ENCODE results near the gene GPATCH2. TPM values are rescaled to one million over a fixed set of nuclear protein-coding genes. Genes with fewer than 3 reads are reported as not detected.
A peak's percentile ranks its signal among the peaks of the same experiment; 100 is the strongest.

GPATCH2 gene
- total and polyA plus RNA-seq, 12 donors, result 2.3 to 10.6 (median 7.3) TPM

DNA sequence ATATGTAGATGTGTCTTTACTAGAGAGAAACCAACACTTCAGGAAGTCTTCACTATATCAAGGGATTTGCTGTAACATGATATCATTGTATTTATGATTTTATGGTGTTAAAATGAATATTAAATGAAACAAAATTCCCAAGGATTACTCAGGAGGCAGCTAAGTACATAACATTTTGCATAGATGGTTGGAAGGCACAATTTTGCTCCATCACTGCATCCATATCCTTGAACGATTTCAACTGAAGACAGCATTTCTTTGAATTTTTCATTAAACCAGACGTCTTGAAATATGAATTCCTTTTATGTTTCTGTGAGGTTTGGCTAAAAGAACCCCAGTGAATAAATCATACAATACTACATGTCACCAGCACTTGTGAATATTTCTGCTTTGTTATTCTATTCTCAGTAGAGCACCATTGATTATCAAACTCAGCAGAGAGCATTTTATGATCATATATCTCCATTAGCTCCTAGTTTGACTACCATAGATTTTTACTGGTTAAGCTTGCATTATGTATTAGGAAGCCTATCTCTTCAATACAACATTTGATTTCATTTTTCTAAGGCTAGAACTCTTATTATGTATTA lies 37.6 kb upstream of the GPATCH2 start:
- ATAC-seq, result no peak
- Histone ChIP-seq H3K36me3 (no peaks in the 10 kb centered on the region), H3K27ac (no peak overlapping the region), H3K9me3 (no peaks in the 10 kb centered on the region), H3K4me3 (no peak overlapping the region), H3K27me3 (no peaks in the 10 kb centered on the region), H3K4me1 (no peaks in the 10 kb centered on the region)
- WGBS, 2 donors, result 65 to 69% methylated on average over 2 of the region's 2 CpGs
- no peak for TF ChIP-seq CTCF (IDR thresholded peaks at IDR 0.05)
- DNase-seq, result no peak
- intact Hi-C loops (cut with DNase I), result no loop called here

GRCh38 chr1:217661407-217661806 lies 30.5 kb upstream of the GPATCH2 start:
- Histone ChIP-seq H3K27ac (no peak overlapping the region), H3K27me3 (no peaks in the 10 kb centered on the region), H3K4me3 (no peak overlapping the region), H3K36me3 (no peaks in the 10 kb centered on the region), H3K9me3 (no peaks in the 10 kb centered on the region), H3K4me1 (no peaks in the 10 kb centered on the region)
- no peak for TF ChIP-seq CTCF (IDR thresholded peaks at IDR 0.05)
- DNase-seq (no peak), ATAC-seq (no peak)
- intact Hi-C loops (cut with DNase I), result no loop called here

DNA sequence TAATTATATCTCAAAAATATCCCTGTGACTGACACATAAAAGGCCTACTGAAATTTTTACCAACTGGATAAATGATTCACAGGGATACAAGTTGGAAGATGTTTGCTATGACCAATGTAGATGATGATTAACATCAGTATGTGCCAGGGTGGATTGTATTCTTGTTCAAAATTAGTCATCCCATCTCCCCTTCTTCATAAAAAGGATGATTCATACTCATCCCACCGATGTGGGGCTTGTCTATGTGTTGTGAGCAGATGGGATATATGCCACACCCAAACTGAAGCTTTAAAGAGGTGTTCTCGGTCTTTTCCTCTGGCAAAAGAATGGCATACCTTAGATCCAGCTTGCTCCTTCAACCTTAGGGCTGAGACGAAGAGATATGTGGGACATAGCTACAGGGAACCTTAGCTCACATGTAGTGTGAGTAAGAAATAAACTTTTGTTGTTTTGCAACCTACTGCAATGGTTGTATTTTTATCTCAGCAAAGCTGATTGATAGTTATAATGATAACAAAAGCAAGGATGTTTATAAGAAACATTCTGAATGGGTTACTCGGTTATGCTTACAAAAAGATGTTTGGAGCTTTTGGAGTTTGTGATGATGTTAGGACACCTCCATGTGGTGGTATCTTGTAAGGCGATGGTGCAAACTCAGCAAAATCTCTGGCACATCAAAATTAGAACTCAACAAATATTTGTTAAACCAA lies 29.6 kb upstream of the GPATCH2 start:
- intact Hi-C loops (cut with DNase I), result no loop called here
- TF ChIP-seq CTCF (IDR thresholded peaks at IDR 0.05), result peak in 7 of 9 donors; percentile 41 to 65 (median 55)
- H3K27me3 ChIP-seq, result no peaks in the 10 kb centered on the region
- H3K9me3 ChIP-seq, result no peaks in the 10 kb centered on the region
- no peaks in the 10 kb centered on the region for H3K36me3 ChIP-seq
- ATAC-seq (peak in 1 of 8 donors; percentile 38), DNase-seq (no peak)
- H3K4me3 ChIP-seq, result no peak overlapping the region
- no peak overlapping the region for H3K27ac ChIP-seq
- WGBS, 2 donors, result 57 to 60% methylated on average over 5 of the region's 5 CpGs
- no peaks in the 10 kb centered on the region for H3K4me1 ChIP-seq

DNA sequence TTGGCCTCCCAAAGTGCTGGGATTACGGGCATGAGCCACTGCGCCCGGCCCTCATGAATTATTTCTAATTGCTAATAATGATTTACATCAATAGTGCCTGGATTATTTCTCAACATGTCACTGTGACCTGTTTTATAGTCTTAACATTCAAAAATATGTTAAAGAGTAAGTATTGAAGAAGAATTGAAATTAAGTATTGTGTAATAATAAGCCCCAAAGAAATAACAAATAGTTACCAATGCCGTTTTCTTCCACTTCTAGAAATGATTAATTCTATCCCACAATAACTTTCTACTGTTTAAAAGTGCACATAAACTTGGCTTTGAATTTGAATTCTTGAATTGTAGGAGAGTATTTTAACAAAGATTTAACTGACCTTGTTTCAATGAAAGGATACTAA lies 19.8 kb upstream of the GPATCH2 start:
- Histone ChIP-seq H3K36me3 (no peaks in the 10 kb centered on the region), H3K27me3 (no peaks in the 10 kb centered on the region), H3K4me1 (no peaks in the 10 kb centered on the region), H3K27ac (no peak overlapping the region), H3K4me3 (no peak overlapping the region), H3K9me3 (no peaks in the 10 kb centered on the region)
- TF ChIP-seq CTCF (IDR thresholded peaks at IDR 0.05), result no peak
- DNase-seq (no peak), ATAC-seq (no peak)
- 97 to 98% methylated on average over 4 of the region's 4 CpGs for WGBS, 2 donors
- intact Hi-C loops (cut with DNase I), result no loop called here

Measured in heart right ventricle (tissue), 16 donors.